Measurements from ENCODE around the gene MXD3.
"Not testable (repeated sequence)": the region's sequence is repeated elsewhere in the genome, so short reads cannot be mapped to it uniquely, and the experiment has no call there.

MXD3 gene

DNA sequence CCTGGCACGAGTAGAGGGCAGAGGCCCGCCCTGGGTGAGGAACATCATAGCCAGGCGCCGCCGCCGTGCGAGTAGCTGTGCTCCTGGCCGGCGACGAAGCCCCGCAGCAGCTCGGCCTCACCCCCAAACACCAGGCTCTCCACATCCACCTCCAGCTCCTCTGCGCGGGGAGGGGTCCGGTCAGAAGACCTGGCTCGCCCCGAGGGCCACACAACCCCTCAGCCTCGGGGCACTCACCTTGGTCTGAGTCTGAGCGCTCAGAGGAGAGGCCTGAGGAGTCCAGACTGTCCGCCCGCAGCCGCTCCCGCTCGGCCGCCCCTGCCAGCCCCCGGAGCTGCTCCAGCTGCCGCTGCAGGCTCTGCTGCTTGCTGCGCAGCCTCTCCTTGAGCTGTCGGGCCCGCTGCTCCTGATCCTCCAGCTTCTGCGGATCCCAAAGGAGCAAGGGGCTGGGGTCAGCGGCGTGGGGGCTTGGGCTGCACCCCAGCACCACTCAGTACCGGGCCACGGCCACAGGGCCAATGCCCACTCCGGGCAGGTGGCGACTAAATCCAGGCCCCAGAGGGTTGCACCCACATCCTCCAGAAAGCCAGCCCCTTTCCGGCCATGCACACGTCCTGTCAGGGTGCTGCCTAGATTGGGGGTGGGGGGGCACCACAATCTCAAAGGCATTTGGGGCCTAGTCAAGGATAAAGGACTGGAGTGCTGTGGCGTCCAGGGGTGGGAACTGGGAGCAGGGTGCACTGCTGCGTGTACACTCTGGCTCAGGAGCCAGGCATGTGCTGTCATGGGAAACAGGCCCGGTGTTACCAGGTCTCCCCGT, 3.9 kb downstream of the MXD3 start (continued):
- TF ChIP-seq RARB (CRISPR knock-in tag; IDR thresholded peaks at IDR 0.05), result no peak

DNA sequence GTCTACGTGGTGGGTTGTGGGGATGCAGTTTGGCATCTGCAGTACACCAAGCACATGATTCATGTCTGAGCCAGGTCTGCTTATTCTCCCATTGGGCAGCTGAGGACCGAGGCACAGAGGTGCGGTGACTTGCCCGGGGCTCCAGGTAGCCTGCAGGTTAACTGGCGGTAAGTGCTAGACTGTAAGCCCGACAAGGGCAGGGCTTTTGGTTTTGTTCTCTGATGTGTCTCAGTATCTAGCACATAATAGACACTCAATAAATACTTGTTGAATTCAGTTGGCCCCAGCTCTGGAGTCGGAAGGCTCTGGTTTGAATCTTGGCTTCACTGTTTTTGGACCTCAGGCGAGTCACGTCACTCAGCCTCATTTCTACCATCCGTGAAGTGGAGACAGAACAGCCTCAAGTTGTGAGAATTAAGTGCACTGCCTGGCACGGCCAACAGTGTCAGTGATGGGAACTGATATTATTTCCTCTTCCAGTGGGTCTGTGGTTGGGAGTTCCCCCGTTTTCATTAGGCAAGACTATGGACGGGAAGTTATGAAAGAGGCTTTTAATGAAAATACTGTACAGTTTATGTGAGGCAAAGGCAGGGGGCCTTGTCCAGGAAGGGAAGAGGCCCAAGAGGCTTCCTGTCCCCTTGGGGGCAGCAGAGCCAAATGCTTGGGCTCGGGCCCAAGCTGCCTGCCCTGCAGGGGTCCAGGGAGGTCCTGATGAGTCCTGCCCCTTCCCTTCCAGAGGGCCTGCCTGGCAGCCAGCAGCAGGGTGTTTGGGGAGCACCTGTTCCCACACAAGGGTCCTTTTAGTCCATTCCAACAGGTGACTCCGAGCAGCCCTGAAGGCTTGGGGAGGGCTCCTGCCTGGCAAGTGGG, 4.8 kb downstream of the MXD3 start:
- ATAC-seq, result no peak
- TF ChIP-seq GLIS3 (CRISPR knock-in tag; IDR thresholded peaks at IDR 0.05), result no peak
- TF ChIP-seq, protein P1, sequence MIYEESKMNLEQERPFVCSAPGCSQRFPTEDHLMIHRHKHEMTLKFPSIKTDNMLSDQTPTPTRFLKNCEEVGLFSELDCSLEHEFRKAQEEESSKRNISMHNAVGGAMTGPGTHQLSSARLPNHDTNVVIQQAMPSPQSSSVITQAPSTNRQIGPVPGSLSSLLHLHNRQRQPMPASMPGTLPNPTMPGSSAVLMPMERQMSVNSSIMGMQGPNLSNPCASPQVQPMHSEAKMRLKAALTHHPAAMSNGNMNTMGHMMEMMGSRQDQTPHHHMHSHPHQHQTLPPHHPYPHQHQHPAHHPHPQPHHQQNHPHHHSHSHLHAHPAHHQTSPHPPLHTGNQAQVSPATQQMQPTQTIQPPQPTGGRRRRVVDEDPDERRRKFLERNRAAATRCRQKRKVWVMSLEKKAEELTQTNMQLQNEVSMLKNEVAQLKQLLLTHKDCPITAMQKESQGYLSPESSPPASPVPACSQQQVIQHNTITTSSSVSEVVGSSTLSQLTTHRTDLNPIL (CRISPR knock-in tag; IDR thresholded peaks at IDR 0.05; ENCODE audit: low read depth), result 0 out of 2 replicates have a peak, but pooled peaks have one; percentile 38
- no peak for TF ChIP-seq OSR1 (CRISPR knock-in tag; IDR thresholded peaks at IDR 0.05)

DNA sequence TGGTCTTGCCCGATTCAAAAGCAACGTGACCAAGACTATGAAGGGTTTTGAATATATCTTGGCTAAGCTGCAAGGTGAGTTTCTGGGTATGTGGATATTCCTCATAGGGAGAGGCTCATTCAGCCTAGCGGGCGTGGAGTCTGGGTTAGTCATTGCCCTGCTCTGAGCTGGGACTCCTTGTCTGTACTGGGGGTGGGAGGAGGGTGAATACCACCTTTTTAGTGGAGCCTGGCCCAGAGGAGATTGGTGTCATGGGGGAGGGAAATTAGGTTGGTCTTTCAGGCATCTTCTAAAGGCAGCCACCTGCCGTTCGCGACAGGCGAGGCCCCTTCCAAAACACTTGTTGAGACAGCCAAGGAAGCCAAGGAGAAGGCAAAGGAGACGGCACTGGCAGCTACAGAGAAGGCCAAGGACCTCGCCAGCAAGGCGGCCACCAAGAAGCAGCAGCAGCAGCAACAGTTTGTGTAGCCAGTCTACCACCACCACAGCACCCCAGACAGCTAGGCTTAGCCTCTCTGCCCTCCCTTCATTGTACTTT, 5.5 kb downstream of the MXD3 start:
- not testable (repeated sequence) for ATAC-seq

DNA sequence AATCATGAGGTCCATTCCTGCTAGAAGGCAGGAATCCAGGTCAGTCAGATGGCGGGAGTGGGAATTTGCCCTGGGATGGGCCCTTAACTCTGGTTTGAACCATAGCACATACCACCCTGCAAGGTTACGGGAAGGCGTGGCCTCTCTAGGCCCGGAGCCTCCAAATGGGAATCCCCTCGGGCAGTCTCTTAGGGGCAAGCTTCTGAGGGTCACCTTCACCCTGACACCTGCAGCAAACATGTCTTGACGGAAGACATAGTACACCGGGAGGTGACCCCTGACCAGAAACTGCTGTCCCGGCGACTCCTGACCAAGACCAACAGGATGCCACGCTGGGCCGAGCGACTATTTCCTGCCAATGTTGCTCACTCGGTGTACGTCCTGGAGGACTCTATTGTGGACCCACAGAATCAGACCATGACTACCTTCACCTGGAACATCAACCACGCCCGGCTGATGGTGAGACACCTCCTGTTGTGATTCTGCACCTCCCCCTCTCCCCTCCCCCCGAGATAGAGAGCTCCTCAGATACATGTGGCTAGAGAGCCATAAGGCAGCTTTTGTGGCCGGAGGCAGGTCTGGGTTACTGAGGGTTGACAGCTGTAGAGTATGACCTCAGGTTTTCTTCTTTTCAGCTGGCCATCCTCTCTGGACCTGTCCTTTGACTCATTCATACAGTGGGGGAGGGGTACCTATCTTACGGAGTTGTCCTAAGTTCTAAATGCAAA, 7.1 kb downstream of the MXD3 start:
- TF ChIP-seq ZFP3 (CRISPR knock-in tag; IDR thresholded peaks at IDR 0.05) (no peak), ESRRG (CRISPR knock-in tag; IDR thresholded peaks at IDR 0.05) (no peak), ZNF8 (CRISPR knock-in tag; IDR thresholded peaks at IDR 0.05) (no peak), BACH2 (CRISPR knock-in tag; IDR thresholded peaks at IDR 0.05; ENCODE audit: borderline replicate concordance) (no peak), ZC3H10 (CRISPR knock-in tag; IDR thresholded peaks at IDR 0.05) (no peak), CSDC2 (CRISPR knock-in tag; IDR thresholded peaks at IDR 0.05) (no peak), TCF4 (CRISPR knock-in tag; IDR thresholded peaks at IDR 0.05; ENCODE audit: borderline replicate concordance) (no peak), PPARA (CRISPR knock-in tag; IDR thresholded peaks at IDR 0.05; ENCODE audit: borderline replicate concordance) (no peak)
- TF ChIP-seq, protein P2, sequence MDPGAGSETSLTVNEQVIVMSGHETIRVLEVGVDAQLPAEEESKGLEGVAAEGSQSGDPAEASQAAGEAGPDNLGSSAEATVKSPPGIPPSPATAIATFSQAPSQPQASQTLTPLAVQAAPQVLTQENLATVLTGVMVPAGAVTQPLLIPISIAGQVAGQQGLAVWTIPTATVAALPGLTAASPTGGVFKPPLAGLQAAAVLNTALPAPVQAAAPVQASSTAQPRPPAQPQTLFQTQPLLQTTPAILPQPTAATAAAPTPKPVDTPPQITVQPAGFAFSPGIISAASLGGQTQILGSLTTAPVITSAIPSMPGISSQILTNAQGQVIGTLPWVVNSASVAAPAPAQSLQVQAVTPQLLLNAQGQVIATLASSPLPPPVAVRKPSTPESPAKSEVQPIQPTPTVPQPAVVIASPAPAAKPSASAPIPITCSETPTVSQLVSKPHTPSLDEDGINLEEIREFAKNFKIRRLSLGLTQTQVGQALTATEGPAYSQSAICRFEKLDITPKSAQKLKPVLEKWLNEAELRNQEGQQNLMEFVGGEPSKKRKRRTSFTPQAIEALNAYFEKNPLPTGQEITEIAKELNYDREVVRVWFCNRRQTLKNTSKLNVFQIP (CRISPR knock-in tag; IDR thresholded peaks at IDR 0.05; ENCODE audit: borderline replicate concordance, low read depth), result no peak
- TF ChIP-seq, protein P1 (CRISPR knock-in tag; IDR thresholded peaks at IDR 0.05; ENCODE audit: low read depth), result no peak
- TF ChIP-seq, protein P3, sequence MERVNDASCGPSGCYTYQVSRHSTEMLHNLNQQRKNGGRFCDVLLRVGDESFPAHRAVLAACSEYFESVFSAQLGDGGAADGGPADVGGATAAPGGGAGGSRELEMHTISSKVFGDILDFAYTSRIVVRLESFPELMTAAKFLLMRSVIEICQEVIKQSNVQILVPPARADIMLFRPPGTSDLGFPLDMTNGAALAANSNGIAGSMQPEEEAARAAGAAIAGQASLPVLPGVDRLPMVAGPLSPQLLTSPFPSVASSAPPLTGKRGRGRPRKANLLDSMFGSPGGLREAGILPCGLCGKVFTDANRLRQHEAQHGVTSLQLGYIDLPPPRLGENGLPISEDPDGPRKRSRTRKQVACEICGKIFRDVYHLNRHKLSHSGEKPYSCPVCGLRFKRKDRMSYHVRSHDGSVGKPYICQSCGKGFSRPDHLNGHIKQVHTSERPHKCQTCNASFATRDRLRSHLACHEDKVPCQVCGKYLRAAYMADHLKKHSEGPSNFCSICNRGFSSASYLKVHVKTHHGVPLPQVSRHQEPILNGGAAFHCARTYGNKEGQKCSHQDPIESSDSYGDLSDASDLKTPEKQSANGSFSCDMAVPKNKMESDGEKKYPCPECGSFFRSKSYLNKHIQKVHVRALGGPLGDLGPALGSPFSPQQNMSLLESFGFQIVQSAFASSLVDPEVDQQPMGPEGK (CRISPR knock-in tag; IDR thresholded peaks at IDR 0.05; ENCODE audit: borderline replicate concordance), result no peak
- peak; percentile 9; the same call in 1 of the 3 replicates for ATAC-seq

DNA sequence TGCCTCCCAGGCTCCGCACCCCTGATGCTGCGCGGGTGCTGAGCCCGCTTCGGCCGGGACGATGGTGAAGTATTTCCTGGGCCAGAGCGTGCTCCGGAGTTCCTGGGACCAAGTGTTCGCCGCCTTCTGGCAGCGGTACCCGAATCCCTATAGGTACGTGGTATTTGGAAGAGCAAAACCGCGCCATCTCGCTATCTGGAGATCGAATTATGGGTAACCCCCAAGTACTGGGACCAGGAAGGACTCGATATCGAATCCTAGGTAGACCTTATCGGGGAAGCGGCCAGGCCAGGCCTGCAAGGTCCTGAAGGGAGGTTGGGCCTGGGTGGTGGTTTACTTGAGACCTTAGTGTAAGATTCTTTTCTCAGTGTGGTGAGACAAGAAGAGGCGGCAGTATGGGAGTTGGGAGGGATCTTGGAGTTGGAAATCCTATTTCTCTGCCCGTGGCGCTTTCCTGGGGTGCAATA, 7.7 kb downstream of the MXD3 start:
- TF ChIP-seq ZFP30 (CRISPR knock-in tag; IDR thresholded peaks at IDR 0.05) (no peak), ARNTL (CRISPR knock-in tag; IDR thresholded peaks at IDR 0.05; ENCODE audit: borderline replicate concordance, low read depth) (no peak), PPARA (CRISPR knock-in tag; IDR thresholded peaks at IDR 0.05; ENCODE audit: borderline replicate concordance) (no peak), TOX (CRISPR knock-in tag; IDR thresholded peaks at IDR 0.05; ENCODE audit: borderline replicate concordance) (no peak), ISL1 (CRISPR knock-in tag; IDR thresholded peaks at IDR 0.05) (no peak), OSR1 (CRISPR knock-in tag; IDR thresholded peaks at IDR 0.05) (no peak)
- TF ChIP-seq, protein P2 (CRISPR knock-in tag; IDR thresholded peaks at IDR 0.05; ENCODE audit: borderline replicate concordance, low read depth), result no peak
- no peak for ATAC-seq
